Measurements from ENCODE around the gene DYNC2I2.
"Not testable (repeated sequence)": the region's sequence is repeated elsewhere in the genome, so short reads cannot be mapped to it uniquely, and the experiment has no call there.

DYNC2I2 gene

GRCh38 chr9:128656416-128657343 lies at the start of gene DYNC2I2:
DYNC2I2 (minus strand) TSS chr9:128656847; CDS start chr9:128656726, 121 bp downstream.
- peak; percentile 97 for DNase-seq

- no peak for DNase-seq
Measured at GRCh38 chr9:128706045-128706444, 49.4 kb upstream of the DYNC2I2 start.

DNA sequence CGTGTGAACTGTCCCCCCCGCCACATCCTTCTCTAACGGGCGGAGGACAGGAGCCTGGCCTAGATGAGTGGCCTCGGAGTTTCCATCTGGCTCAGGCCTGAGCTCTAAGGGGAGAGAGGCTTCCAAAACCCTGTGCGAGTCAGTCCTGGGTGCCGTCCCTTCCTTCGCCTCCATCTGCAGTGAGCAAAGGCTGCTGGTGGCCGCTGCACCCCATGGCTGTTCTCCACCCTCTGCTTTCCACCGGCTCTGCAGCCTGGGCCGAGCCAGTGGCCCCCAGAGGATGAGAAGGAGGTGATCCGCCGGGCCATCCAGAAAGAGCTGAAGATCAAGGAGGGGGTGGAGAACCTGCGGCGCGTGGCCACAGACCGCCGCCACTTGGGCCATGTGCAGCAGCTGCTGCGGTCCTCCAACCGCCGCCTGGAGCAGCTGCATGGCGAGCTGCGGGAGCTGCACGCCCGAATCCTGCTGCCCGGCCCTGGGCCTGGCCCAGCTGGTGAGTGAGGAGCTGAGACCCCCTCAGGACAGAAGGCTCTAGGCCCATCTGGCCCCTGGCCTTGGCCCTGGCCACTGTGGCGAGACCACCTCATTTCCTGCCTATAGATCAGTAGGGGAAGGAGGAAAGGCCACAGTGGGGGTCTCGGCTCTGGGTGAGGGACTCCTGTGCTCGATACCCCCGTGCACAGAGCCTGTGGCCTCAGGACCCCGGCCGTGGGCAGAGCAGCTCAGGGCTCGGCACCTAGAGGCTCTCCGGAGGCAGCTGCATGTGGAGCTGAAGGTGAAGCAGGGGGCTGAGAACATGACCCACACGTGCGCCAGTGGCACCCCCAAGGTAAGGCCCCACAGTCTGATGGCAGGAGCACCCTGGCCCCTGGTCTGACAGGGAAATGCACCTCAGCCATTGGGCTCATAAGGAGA lies 48.7 kb upstream of the DYNC2I2 start:
- no peak for DNase-seq

GRCh38 chr9:128704356-128704670 lies 47.7 kb upstream of the DYNC2I2 start:
- no peak for DNase-seq

GRCh38 chr9:128703616-128704355 lies 47.1 kb upstream of the DYNC2I2 start:
- no peak for DNase-seq

DNA sequence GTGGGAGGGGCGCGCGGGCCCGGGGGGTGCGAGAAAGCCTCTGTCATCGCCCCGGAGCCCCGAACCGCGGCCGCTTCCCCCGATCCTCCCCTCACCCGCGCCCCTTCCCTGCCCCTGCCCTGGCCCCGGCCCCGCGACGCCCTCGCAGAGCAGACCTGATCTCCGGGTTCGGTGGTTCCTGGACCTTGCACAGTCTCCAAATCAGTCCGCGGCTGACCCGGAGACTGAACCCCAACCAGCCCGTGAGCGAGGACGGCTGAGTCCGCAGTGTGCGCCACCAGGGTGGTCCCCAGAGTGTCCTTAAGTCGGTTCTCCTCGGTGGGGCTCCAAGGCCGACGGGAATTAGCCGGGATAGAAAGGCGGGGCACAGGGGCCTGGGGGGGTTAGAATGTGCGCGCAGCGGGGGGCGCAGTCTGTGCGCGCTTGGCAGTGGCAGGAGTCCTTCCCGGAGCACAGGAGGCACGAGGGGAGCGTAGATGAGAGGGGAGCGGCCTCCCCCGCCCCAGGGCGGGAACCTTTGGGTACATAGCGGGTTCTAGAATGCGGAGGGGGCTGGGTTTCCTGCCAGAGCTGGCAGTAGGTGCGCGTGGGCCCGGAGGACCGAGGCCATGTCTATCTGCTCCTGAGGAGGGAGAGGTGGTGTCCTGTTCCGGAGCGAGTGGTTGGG lies 46.4 kb upstream of the DYNC2I2 start:
- peak; percentile 69 for DNase-seq

GRCh38 chr9:128702445-128702948 lies 45.9 kb upstream of the DYNC2I2 start, which contains the start of gene PKN3:
PKN3 (plus strand) TSS chr9:128702503; CDS start chr9:128702916, 413 bp downstream.
- DNase-seq, result peak; percentile 95

DNA sequence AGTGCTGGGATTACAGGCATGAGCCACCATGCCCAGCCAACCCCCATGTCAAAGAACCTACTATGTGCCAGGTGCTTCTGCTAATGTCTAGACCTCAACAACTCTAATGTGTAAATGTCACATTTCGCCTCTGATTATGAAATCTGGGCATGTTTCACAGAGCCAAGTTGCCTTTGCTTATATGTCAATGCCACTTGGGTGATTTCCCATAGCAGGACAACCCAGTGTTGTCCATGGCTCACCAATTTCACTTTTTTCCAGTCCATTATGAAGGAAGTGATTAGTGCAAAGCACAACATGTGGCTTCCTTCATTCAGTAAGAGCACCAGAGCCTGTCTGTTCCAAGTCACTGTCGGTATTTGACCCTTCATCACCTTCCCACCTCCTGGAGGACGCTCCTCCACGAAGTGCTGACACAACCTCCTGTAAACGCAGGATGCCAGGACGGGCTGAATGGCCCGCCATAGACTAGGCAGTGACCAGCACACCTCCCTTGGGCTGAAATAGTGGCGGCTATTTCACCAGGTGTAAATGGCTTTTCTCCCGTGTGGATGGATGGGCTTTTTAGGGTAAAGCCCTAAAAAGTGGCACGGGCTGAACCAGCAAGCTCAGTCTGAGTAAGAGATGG lies 44.7 kb upstream of the DYNC2I2 start:
- no peak for DNase-seq

DNA sequence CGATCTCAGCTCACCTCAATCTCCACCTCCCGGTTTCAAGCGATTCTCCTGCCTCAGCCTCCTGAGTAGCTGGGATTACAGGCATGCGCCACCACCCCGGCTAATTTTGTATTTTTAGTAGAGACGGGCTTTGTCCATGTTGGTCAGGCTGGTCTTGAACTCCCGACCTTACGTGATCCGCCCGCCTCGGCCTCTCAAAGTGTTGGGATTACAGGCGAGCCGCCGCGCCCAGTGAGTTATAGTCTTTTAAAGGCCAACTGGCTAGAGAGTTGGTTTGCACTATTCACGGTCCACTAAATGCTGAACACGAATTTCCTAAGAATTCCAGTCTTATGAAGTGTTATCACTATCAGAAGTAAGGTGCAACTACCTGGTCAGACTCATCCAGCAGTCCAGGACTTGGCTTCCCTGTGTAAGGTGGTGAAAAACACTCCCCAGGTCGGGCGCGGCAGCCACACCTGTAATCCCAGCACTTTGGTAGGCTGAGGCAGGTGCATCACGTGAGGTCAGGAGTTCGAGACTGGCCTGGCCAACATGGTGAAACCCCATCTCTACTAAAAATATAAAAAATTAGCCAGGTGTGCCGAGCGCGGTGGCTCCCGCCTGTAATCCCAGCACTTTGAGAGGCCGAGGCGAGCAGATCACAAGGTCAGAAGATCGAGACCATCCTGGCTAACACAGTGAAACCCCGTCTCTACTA lies 42.6 kb upstream of the DYNC2I2 start:
- not testable (repeated sequence) for DNase-seq

- DNase-seq, result no peak
Measured at GRCh38 chr9:128696923-128697707, 40.5 kb upstream of the DYNC2I2 start.

DNA sequence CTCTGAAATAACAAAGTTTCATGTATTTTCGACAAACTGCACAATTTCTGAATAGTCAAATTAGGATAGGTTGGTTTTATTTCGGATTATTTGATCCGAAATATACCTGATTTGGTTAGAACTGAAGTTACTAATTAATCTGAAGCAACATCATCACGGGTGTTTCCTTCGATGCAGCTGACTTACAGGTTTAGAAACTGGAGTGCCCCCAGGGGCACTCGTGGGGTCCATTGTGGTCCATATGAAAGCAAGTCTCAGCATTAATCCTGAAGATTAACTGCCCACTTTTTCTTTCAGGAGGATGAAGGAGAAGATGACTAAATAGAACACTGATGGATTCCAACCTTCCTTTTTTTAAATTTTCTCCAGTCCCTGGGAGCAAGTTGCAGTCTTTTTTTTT lies 37.7 kb upstream of the DYNC2I2 start:
- no peak for DNase-seq

GRCh38 chr9:128693738-128694137 lies 37.1 kb upstream of the DYNC2I2 start:
- not testable (repeated sequence) for DNase-seq

GRCh38 chr9:128690684-128691034 lies 34.0 kb upstream of the DYNC2I2 start:
- no peak for DNase-seq

DNA sequence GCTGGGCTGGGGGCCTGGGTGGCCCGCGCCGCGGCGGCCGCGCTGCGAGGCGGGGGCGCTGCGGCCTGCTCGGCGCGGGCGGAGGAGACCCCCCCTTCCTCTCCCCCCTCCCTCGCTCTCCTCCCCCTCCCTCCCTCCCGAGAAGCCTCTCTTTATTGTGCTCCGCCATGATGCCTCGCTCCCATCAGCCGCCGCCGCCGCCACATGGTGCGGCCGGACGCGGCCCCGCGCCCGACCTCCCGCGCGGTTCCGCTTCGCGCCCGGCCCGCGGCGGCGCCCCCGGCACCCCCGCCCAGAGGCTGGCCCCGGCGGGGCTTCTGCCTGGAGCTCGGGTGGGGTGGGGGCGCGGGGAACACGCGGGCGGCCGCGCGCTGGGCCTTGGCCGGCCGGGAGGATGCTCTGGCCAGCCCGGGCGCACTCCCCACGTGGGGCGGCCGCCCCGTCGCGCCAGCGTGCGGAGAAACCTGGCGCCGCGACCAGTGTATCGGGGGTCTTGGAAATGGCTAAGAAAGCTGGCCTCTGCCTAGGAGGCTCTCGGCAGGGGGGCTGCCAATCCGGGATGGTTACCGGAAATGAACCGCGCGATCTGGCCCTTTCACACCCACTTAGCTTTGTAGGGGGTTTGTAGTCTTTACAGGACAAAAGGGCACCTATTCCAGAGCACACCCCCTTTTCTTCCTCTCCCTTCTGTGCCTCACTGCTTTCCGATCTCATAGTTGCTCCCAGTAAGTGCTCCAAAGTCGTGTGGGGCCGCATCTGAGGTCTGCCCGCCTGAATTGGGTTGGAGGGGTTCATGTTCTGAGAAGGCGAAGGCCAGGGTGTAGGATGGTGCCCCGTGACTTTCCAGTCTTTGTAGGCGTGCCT lies 33.4 kb upstream of the DYNC2I2 start:
- DNase-seq, result peak; percentile 72

DNA sequence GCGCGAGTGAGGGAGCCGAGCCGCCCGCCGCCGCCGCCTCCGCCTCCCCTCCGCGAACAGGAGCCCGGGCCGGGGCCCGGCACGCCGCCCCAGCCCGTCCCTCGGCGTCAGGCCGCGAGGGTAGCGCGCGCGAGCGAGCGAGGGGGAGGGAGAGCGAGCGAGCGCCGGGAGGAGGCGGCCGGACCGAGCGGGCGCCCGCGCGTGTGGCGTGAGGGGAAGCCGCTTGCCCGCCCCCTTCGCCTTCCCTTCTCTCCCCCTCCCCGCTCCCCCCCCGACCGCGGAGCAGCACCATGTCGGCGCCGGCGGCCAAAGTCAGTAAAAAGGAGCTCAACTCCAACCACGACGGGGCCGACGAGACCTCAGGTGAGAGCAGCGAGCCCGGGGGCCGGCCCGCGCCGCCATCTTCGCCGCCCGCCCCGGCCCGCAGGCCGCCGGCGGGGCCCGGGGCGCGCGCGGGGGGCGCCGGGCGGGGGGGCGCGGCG lies 32.7 kb upstream of the DYNC2I2 start:
- peak; percentile 65 for DNase-seq

- DNase-seq, result peak; percentile 97
Measured at GRCh38 chr9:128688501-128689292, 32.0 kb upstream of the DYNC2I2 start, which contains the start of gene SET. SET (plus strand) TSS chr9:128689222; CDS start chr9:128689583, 361 bp downstream.

GRCh38 chr9:128687453-128687852 lies 30.8 kb upstream of the DYNC2I2 start:
- DNase-seq, result no peak

Measured in hematopoietic multipotent progenitor cell treated with erythropoietin and hydrocortisone succinate and interleukin-3 and kit ligand, for 6 days (in vitro differentiated cells).